Trophoblast cell (in vitro differentiated cells and primary cell): Measurements from ENCODE around the gene IQSEC1.

Experiments used
- DNase-seq, 2 donors: peaks; one replicate each; pipeline ENCODE4 v3.0.0-alpha.2; 2016
- H2AFZ ChIP-seq: 2 replicates; pipeline ENCODE4 v1.6.1; 2013; ENCODE audit warnings: low read length, moderate library complexity, mild to moderate bottlenecking; ENCODE audit not compliant: insufficient read depth, poor library complexity
- H2AK5ac ChIP-seq: 2 replicates; pipeline ENCODE4 v1.6.1; 2013; ENCODE audit warnings: mild to moderate bottlenecking, low read length
- H2BK120ac ChIP-seq: 2 replicates; pipeline ENCODE4 v1.6.1; 2013; ENCODE audit warnings: low read length, mild to moderate bottlenecking, moderate library complexity; ENCODE audit not compliant: insufficient read depth, poor library complexity
- H2BK12ac ChIP-seq: 2 replicates; pipeline ENCODE4 v1.6.1; 2013; ENCODE audit warnings: mild to moderate bottlenecking, low read length, moderate library complexity
- H2BK5ac ChIP-seq: 2 replicates; pipeline ENCODE4 v1.6.1; 2013; ENCODE audit warnings: low read length, low read depth, moderate library complexity, mild to moderate bottlenecking; ENCODE audit not compliant: poor library complexity
- H3K14ac ChIP-seq: 2 replicates; pipeline ENCODE4 v1.6.1; 2013; ENCODE audit warnings: mild to moderate bottlenecking, low read length
- H3K18ac ChIP-seq: 2 replicates; pipeline ENCODE4 v1.6.1; 2013; ENCODE audit warnings: mild to moderate bottlenecking, low read length
- H3K23ac ChIP-seq: 2 replicates; pipeline ENCODE4 v1.6.1; 2013; ENCODE audit warnings: low read length
- H3K27ac ChIP-seq: 2 replicates; pipeline ENCODE4 v1.5.1; 2013; ENCODE audit warnings: low read depth, mild to moderate bottlenecking, inconsistent platforms, low read length, moderate library complexity
- H3K27me3 ChIP-seq: 2 replicates; pipeline ENCODE4 v1.6.1; 2013; ENCODE audit warnings: inconsistent platforms, mild to moderate bottlenecking, low read length, moderate library complexity; ENCODE audit not compliant: insufficient read depth
- H3K36me3 ChIP-seq, 2 experiments: 1 replicate in 1 of 2; 2 replicates in 1 of 2; pipeline ENCODE4 v1.6.1; 2013; ENCODE audit warnings: low read length in 2 of 2, mild to moderate bottlenecking in 2 of 2, moderate library complexity in 1 of 2; ENCODE audit not compliant: insufficient read depth in 2 of 2, control insufficient read depth in 1 of 2
- H3K4ac ChIP-seq: 2 replicates; pipeline ENCODE4 v1.6.1; 2013; ENCODE audit warnings: low read depth, mild to moderate bottlenecking, low read length, moderate library complexity
- H3K4me1 ChIP-seq, 2 experiments: 1 replicate in 1 of 2; 2 replicates in 1 of 2; pipeline ENCODE4 v1.6.1; 2013; ENCODE audit warnings: low read length in 2 of 2, mild to moderate bottlenecking in 2 of 2, moderate library complexity in 1 of 2; ENCODE audit not compliant: insufficient read depth in 2 of 2, control insufficient read depth in 1 of 2
- H3K4me2 ChIP-seq: 2 replicates; pipeline ENCODE4 v1.6.1; 2013; ENCODE audit warnings: inconsistent platforms, mild to moderate bottlenecking, low read length, moderate library complexity
- H3K4me3 ChIP-seq: 2 replicates; pipeline ENCODE4 v1.5.1; 2013; ENCODE audit warnings: mild to moderate bottlenecking, low read depth, low read length, inconsistent platforms
- H3K79me1 ChIP-seq: one replicate; pipeline ENCODE4 v1.6.1; 2013; ENCODE audit warnings: low read length
- H3K79me2 ChIP-seq: 2 replicates; pipeline ENCODE4 v1.6.1; 2013; ENCODE audit warnings: low read length, mild to moderate bottlenecking; ENCODE audit not compliant: control insufficient read depth, insufficient read depth, poor library complexity
- H3K9ac ChIP-seq: 2 replicates; pipeline ENCODE4 v1.6.1; 2013; ENCODE audit warnings: mild to moderate bottlenecking, low read length
- H3K9me3 ChIP-seq: 2 replicates; pipeline ENCODE4 v1.6.1; 2013; ENCODE audit warnings: low read depth, mild to moderate bottlenecking, control low read depth, inconsistent platforms, low read length; ENCODE audit not compliant: insufficient read depth
- H4K12ac ChIP-seq: 2 replicates; pipeline ENCODE4 v1.6.1; 2013; ENCODE audit warnings: low read depth, mild to moderate bottlenecking, low read length, moderate library complexity
- H4K8ac ChIP-seq: 2 replicates; pipeline ENCODE4 v1.6.1; 2013; ENCODE audit warnings: low read depth, mild to moderate bottlenecking, low read length, moderate library complexity
- H4K91ac ChIP-seq: one replicate; pipeline ENCODE4 v1.6.1; 2013; ENCODE audit warnings: low read depth, mild to moderate bottlenecking, low read length, moderate library complexity
- WGBS: extraction: QIAGEN DNeasy Blood & Tissue Kit; methylation state at CpG from one replicate; pipeline ENCODE4 v1.1.7; 2013; ENCODE audit warnings: missing lambda C conversion rate; ENCODE audit not compliant: insufficient read length, insufficient coverage; ENCODE audit errors: extremely low coverage; 5-methylcytosine and 5-hydroxymethylcytosine counted together

IQSEC1 gene

GRCh38 chr3:13040361-13041074, 32.7 kb downstream of the IQSEC1 start:
- WGBS = no CpG with 5 or more reads among the region's 12 CpGs
- DNase-seq = peak in 1 of 2 donors; percentile 10
- Histone ChIP-seq H4K12ac (no peak overlapping the region), H2BK12ac (no peak overlapping the region), H3K9ac (no peak overlapping the region), H3K79me1 (no peaks in the 10 kb centered on the region), H2BK120ac (no peak overlapping the region), H4K91ac (no peak overlapping the region), H3K27me3 (no peaks in the 10 kb centered on the region), H3K18ac (no peak overlapping the region), H3K4me2 (no peak overlapping the region), H3K9me3 (no peaks in the 10 kb centered on the region), H2BK5ac (no peak overlapping the region), H3K4me3 (no peak overlapping the region), H3K4me1 (peaks cover 10 to 18% of the 10 kb centered on the region in 2 experiments), H3K79me2 (no peaks in the 10 kb centered on the region), H3K27ac (no peak overlapping the region), H3K23ac (no peak overlapping the region), H2AFZ (no peak overlapping the region), H3K4ac (no peak overlapping the region), H3K36me3 (no peaks in the 10 kb centered on the region), H4K8ac (no peak overlapping the region), H3K14ac (no peak overlapping the region), H2AK5ac (no peak overlapping the region)

- H3K36me3 ChIP-seq = no peaks in the 10 kb centered on the region
- no peak overlapping the region for H3K4me3 ChIP-seq
- no peak overlapping the region for H4K8ac ChIP-seq
- H2AFZ ChIP-seq = no peak overlapping the region
- no peaks in the 10 kb centered on the region for H3K79me2 ChIP-seq
- H3K14ac ChIP-seq = no peak overlapping the region
- no peak overlapping the region for H3K4ac ChIP-seq
- H4K12ac ChIP-seq = no peak overlapping the region
- DNase-seq = no peak
- no peaks in the 10 kb centered on the region for H3K79me1 ChIP-seq
- H3K27me3 ChIP-seq = peaks cover 2% of the 10 kb centered on the region
- WGBS = no CpG with 5 or more reads among the region's 14 CpGs
- H3K9ac ChIP-seq = no peak overlapping the region
- no peaks in the 10 kb centered on the region for H3K9me3 ChIP-seq
- H3K4me2 ChIP-seq = no peak overlapping the region
- no peak overlapping the region for H3K23ac ChIP-seq
- H3K27ac ChIP-seq = no peak overlapping the region
- no peak overlapping the region for H4K91ac ChIP-seq
- no peak overlapping the region for H3K18ac ChIP-seq
- H2BK120ac ChIP-seq = no peak overlapping the region
- no peak overlapping the region for H2BK5ac ChIP-seq
- no peak overlapping the region for H2BK12ac ChIP-seq
- no peak overlapping the region for H2AK5ac ChIP-seq
- H3K4me1 ChIP-seq = peaks cover 7 to 16% of the 10 kb centered on the region in 2 experiments
Measured at GRCh38 chr3:13039213-13039896, 33.9 kb downstream of the IQSEC1 start.

GRCh38 chr3:13037458-13038117, 35.6 kb downstream of the IQSEC1 start:
- H4K91ac ChIP-seq = no peak overlapping the region
- no peak overlapping the region for H4K12ac ChIP-seq
- H3K4me3 ChIP-seq = no peak overlapping the region
- H3K4ac ChIP-seq = no peak overlapping the region
- H3K9me3 ChIP-seq = no peaks in the 10 kb centered on the region
- no peak overlapping the region for H3K23ac ChIP-seq
- no peak overlapping the region for H3K18ac ChIP-seq
- no peaks in the 10 kb centered on the region for H3K79me2 ChIP-seq
- H3K9ac ChIP-seq = no peak overlapping the region
- H3K27me3 ChIP-seq = peaks cover 2% of the 10 kb centered on the region
- no peak overlapping the region for H2BK5ac ChIP-seq
- H2AK5ac ChIP-seq = no peak overlapping the region
- peaks cover 0 to 10% of the 10 kb centered on the region in 2 experiments for H3K4me1 ChIP-seq
- WGBS = no CpG with 5 or more reads among the region's 8 CpGs
- no peak overlapping the region for H2BK12ac ChIP-seq
- DNase-seq = peak in 1 of 2 donors; percentile 30
- H3K36me3 ChIP-seq = no peaks in the 10 kb centered on the region
- H2AFZ ChIP-seq = no peak overlapping the region
- H3K4me2 ChIP-seq = no peak overlapping the region
- no peak overlapping the region for H4K8ac ChIP-seq
- no peak overlapping the region for H3K27ac ChIP-seq
- H2BK120ac ChIP-seq = no peak overlapping the region
- no peaks in the 10 kb centered on the region for H3K79me1 ChIP-seq
- no peak overlapping the region for H3K14ac ChIP-seq

DNA sequence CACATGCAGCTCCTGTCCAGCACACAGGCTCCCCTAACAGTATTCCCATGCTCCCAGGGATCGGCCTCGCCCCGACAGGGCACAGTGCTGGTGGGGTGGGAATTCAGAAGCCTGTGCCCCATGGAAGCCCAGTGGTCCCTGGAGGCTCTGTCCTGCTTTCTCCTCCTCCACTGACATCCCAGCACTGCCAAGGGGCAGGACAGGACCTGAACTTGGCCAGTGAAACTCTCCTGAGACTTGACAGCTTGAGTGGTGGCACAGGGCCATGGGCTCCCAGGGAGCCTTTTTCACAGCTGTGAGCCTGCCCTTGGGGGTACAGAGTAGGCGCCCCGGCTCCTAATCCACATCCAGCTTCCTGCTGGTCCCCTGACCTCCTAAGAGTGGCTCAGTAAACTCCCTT, 38.4 kb downstream of the IQSEC1 start:
- Histone ChIP-seq H3K4me2 (no peak overlapping the region), H3K4me3 (no peak overlapping the region), H3K4me1 (no peaks in the 10 kb centered on the region), H3K9ac (no peak overlapping the region), H3K9me3 (no peaks in the 10 kb centered on the region), H3K14ac (no peak overlapping the region), H3K79me2 (no peaks in the 10 kb centered on the region), H2BK12ac (no peak overlapping the region), H2BK120ac (no peak overlapping the region), H2AFZ (no peak overlapping the region), H3K36me3 (no peaks in the 10 kb centered on the region), H3K27ac (no peak overlapping the region), H4K91ac (no peak overlapping the region), H3K27me3 (peaks cover 2% of the 10 kb centered on the region), H3K18ac (no peak overlapping the region), H4K12ac (no peak overlapping the region), H3K4ac (no peak overlapping the region), H3K23ac (no peak overlapping the region), H4K8ac (no peak overlapping the region), H3K79me1 (no peaks in the 10 kb centered on the region), H2BK5ac (no peak overlapping the region), H2AK5ac (no peak overlapping the region)
- WGBS = no CpG with 5 or more reads among the region's 5 CpGs
- DNase-seq = no peak
